RCC 7860 (cell line): ENCODE data around the gene DDX1.
"Not testable (repeated sequence)": the region's sequence is repeated elsewhere in the genome, so short reads cannot be mapped to it uniquely, and the experiment has no call there.

Experiments used
- DNase-seq: peaks from one replicate; pipeline ENCODE4 v3.0.0-alpha.2; 2015; ENCODE audit warnings: low spot score
- FAIRE-seq: peaks from 2 replicates; lab custom pipeline; 2012; peaks lifted over from hg19 to GRCh38; lab: Jason Lieb, UNC

The DDX1 gene

DNA sequence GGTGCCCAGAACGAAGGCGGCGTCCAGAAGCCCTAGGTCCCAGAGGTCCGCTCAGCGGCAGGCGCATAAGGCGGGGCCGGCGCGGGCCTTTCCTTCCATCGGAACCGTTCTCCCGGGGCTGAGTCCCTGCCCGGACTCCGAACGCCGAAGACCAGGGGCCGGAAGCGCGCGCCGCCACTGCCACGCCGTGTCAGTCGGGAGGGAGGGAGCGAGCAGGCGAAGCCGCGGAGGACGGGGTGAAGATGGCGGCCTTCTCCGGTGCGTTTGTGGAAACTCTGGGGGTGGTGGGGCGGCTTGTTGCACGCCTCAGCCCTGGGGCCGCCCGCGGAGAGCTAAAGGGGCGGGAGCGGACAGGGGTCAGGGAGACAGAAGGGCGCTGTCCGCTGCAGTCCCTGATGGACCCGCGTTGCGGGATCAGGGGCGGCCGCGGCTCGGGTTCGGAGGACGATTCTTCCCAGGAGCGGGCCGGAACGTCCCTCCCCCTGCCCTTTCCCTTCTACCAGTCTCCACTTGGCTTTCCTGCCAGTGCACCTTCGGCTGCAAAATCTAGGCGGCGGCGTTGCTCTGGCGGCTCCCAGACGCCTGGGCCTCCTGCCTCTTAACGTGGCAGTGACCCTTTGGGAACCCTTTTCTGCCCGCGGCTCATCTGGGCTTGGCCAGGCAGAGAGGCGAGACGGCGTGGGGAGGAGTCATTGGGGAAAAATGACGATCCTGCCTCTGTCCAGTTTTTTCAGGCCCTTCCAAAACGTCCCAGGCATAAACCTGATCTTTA is at the start of gene DDX1:
TSS of gene DDX1 (plus strand) at position 177 of the 772 bp plus-strand sequence. CDS start at position 243, 66 bp downstream.
- DNase-seq (peak; percentile 66), FAIRE-seq (no peak)

DNA sequence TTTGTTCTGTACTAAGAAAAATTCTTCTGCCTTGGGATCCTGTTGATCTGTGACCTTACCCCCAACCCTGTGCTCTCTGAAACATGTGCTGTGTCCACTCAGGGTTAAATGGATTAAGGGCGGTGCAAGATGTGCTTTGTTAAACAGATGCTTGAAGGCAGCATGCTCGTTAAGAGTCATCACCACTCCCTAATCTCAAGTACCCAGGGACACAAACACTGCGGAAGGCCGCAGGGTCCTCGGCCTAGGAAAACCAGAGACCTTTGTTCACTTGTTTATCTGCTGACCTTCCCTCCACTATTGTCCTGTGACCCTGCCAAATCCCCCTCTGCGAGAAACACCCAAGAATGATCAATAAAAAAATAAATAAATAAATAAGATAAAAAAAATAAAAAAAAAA is 49.4 kb upstream of the DDX1 start:
- not testable (repeated sequence) for DNase-seq, FAIRE-seq

DNA sequence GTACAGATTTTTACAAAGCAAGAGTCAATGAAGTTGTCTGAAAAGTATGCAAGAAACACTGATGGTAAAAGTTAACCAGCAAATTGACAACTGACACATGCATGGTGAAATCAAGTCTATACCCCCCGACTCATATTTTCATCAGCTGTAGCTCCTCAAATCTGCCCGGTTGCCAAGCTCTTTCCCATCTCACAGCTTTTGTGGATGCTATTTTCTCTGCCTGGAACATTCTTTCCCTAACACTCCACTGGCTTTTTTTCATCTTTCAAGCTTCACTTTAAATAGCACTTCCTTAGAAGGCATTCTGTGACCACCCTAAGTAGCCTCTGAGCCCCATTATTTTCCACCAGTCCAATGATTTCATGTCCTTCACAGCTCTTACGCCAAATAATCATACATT is 48.6 kb upstream of the DDX1 start:
- no peak for DNase-seq
- no peak for FAIRE-seq

DNA sequence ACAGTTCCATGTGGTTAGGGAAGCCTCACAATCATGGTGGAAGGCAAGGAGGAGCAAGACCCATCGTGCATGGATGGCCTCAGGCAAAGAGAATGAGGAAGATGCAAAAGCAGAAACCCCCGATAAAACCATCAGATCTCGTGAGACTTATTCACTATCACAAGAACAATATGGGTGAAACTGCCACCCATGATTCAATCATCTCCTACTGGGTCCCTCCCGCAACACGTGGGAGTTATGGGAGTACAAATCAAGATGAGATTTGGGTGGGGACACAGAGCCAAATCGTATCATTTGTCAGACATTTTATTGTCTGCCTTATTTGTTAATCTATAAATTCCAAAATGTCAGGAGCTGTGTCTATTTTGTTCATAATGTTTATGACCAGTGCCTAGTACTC is 48.1 kb upstream of the DDX1 start:
- no peak for DNase-seq
- FAIRE-seq, result no peak

DNA sequence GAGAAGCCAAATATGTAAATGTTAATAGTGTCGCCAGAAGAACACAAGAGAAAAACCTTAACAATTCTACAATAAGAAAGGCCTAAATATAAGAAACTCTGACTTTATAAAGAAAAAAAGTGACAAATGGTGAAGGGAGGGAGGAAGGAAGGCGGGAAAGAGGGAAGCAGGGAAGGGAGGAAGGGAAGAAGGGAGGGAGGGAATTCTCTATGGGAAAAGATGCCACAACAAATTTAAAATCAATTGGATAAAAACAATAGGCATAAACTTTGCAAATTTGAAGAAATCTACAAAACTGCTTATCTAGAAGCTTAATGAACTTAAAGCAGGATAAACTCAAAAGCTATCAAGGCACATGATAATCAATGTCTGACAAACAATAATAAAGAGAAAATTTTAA is 47.4 kb upstream of the DDX1 start:
- DNase-seq (no peak), FAIRE-seq (no peak)

DNA sequence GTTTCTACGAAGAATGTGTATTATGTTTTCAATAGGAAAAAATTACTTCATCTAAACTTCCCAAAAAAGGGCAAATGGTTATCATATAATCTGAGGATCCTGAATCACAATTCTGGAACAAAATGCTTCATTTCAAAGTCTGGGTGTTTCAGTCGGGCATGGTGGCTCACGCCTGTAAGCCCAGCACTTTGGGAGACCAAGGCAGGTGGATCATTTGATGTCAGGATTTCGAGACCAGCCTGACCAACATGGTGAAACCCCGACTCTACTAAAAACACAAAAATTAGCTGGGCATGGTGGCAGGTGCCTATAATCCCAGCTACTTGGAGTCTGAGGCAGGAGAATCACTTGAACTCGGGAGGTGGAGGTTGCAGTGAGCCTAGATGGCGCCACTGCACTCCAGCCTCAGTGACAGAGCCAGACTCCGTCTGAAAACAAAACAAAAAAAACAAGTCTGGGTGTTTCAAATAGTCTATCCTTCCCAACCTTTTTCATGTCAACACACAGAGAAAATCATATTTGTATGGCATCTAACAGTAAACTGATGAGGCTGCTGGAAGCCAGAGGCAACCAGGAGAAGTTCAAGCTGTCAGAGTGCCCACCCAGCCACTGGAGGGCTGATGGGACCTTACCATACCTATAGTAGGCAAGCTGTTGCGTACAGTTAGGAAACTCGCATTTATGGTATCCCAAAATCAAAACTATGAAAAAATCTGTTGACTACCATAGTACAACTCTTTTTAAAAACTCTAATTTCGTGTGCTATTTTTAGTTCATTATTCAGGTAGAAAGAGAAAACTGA is 45.2 kb upstream of the DDX1 start:
- DNase-seq, result no peak

DNA sequence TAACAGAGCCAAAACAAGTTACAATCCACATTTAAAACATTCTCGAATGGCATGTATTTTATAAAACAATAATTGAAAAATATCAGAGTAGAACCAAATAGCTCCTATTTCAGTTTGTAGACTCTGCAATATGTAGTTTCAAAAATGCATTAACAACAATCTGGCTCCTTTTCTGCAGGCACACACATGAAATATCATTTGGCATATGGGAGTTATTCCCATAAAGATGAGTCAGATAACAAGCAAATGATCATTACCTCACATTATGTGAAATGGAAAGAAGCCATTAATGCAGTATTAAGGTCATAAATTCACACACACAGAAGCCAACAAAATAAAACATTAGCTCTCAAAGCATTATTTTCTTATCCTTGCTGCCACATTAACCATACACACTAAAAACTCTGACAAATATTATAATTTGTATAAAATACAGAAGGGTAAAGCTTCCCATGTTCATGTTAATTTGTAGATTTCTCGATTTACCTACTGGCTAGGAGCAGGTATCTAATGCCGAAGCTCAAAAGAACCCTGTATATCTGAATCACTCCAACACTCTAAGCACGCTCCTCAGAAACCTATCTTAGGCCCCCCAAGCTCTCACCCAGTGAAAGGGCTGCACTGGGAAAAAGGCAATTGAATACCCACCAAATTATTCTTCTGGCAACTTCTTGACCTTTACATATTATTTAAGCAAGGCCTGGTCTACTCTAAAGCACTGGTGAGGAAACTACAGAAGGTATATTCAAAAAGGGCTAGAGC is 44.4 kb upstream of the DDX1 start:
- FAIRE-seq (no peak), DNase-seq (no peak)

More for the DNA sequence above, 45.2 kb upstream of the DDX1 start:
- no peak for FAIRE-seq

DNA sequence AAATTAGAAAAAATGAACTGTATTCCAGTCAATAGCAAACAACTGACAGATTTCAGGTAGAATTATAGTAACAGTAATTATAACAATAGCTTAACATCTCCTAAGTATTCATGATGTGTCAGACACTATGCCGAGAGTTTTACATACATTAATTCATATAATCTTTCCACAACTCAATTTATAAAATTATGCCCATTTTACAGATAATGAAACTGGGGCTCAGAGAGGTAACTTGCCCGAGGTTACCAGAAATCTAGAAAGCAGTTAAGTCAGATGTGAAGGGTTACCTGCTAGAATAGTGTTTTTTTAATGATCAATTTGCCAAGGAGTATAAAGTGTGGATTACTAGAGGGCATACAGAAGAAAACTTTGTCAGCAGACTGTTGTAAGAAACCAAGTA is 42.7 kb upstream of the DDX1 start:
- FAIRE-seq, result no peak

DNA sequence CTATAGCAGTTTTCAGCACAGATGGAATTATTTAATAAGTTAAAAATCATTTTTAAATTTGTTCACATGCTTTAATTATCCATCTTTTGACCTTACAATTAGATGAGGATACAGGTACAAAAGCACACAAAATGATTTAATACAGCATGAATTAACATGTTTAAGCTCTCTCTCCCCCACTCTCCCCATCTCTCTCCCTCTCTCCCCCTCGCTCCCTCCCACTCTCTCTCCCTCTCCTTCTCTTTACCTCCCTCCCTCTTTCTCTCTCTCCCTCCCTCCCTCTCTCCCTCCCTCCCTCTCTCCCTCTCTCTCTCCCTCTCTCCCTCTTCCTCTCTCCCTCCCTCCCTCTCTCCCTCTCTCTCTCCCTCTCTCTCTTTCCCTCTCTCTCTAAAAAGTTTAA is 38.1 kb upstream of the DDX1 start:
- no peak for FAIRE-seq
- no peak for DNase-seq

More for the DNA sequence above, 42.7 kb upstream of the DDX1 start:
- DNase-seq, result no peak

DNA sequence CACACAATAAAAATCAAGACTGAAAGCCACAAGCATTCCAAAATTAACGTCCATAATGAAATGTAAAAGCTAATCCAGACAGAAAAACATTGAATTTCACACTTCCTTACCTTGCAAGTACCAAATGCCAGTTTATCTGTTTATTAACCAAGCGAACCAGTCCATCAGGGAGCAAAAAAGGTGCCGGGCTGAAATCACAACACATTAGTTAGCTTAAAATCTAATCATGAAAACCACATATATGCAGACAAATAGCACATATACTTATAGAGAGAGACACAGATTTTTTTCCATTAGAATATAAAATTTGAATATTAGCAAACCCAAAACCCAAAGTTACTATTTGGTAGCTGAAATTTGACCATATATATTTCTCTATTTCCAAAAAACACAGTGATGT is 37.7 kb upstream of the DDX1 start:
- FAIRE-seq, result no peak
- no peak for DNase-seq

DNA sequence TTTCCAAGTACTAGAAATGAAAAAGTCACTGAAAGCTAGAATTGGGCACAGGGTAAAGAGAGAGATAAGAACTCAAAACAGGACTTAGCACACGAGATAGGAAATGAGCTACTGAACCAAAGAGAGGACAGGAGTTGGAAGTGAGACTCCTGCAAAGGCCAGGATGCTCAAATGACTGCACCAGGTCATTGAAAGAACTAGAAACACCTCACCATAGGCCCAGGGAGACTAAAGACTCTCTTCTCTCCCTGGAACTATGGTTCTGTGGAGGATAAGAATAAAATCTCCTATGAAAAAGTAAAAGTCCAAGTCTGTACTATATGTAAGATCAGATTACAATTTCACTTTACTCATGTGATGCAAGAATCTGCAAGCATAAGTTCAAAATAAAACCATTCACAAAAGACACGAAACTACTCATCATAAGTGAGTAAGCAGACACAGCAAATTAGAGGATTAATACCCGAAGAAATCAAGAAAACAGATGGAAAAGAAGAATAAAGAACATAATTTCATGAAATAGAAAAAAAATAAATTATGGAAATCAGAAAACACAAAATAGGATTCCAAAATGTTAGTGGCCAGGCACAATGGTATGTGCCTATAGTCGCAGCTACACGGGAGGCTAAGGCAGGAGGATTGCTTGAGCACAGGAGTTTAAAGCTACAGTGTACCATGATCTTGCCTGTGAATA is 37.0 kb upstream of the DDX1 start:
- DNase-seq, result no peak

DNA sequence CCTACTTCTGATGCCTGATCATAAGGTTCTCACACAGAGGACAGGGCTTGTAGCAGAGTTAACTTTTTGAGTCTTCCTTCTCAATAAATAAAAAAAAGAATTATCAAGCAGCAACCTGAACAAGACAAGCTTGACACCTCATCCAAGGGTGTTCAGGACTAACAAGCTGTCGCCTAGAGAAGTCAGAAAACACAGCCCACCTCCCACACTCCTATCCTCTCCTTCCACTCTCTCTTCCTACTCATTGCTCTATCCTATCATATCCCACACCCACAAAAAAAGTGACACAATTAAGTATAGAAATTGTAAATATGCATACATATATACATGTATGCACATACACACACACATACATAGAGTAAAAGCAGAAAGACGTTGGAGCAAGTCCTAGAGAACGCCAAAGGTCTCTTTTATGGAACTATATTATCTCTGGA is 35.9 kb upstream of the DDX1 start:
- FAIRE-seq (no peak), DNase-seq (no peak)

More for the DNA sequence above, 37.0 kb upstream of the DDX1 start:
- no peak for FAIRE-seq

DNA sequence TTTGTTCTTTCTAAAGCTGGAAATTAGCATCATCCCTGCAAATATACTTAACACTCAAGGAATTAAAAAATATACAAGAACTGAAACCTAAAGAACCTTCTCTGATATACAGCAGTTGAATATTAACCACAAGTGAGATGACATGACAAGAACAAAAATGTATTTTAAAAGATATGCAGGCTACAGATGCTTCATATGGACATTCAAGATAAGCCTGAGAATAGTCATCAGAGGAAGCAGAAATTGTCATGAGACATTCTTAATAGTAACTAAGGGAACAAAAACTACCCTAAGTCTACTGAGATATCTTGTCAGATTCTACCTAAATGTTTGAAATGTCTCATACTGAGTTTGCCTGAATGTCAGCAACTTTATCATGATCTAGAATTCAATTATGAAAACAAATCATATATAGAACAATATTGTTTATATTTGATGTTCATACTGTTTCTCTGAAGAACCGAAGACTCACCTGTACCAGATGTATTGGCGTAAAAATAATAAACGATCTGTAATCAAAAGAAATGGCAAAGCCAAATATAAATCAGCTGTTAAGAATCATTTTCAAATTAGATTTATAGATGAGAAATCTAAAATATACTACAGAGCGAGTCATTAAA is 35.2 kb upstream of the DDX1 start:
- FAIRE-seq, result no peak
- DNase-seq, result no peak

DNA sequence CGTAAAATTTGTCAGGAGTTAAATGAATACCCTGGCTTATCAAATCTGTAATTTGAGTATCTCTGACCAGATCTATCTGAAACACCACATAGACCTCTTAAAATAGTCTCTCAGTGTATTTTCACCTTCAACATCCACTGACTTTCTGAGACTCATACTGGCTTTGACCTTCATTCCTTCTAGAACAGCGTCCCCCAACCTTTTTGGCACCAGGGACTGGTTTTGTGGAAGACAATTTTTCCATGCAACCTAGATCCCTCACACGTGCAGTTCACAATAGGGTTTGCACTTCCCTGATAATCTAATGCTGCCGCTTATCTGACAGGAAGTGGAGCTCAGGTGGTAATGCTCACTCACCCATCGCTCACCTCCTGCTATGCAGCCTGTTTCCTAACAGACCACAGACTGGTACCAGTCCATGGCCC is 33.8 kb upstream of the DDX1 start:
- no peak for FAIRE-seq
- no peak for DNase-seq

DNA sequence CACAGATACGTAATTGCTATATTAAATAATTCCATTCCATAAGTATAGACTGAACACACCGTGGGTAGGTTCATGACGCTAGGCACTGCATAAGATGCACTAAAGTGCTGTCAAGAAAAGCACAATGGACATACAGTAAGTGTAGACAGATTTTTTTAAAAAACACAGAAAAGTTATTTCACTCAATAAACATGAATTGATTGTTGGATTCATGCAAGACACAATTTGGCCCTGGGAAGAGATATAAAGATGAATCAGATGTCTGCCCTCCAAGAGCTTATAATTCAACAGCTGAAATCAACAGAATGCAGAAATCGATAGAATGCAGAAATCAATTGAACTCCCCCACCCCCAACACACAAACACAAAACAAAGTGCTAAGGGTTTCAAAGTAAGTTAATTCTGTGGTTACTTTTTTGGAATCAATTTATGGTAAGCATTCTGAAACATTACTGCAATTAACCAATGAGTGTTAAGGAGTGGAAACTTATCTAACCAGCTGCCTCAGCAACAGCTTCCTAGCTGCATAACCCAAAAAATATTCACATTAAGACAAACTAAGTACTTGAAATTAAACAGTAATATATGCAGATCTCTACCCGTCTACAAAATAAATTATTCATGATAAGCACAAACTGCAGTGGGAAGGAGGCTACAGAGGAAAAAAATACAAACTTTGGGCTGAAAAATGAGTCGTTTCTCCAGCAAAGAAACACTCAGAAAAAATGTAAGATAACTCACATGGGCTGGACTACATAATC is 32.1 kb upstream of the DDX1 start:
- no peak for DNase-seq
- FAIRE-seq, result no peak

DNA sequence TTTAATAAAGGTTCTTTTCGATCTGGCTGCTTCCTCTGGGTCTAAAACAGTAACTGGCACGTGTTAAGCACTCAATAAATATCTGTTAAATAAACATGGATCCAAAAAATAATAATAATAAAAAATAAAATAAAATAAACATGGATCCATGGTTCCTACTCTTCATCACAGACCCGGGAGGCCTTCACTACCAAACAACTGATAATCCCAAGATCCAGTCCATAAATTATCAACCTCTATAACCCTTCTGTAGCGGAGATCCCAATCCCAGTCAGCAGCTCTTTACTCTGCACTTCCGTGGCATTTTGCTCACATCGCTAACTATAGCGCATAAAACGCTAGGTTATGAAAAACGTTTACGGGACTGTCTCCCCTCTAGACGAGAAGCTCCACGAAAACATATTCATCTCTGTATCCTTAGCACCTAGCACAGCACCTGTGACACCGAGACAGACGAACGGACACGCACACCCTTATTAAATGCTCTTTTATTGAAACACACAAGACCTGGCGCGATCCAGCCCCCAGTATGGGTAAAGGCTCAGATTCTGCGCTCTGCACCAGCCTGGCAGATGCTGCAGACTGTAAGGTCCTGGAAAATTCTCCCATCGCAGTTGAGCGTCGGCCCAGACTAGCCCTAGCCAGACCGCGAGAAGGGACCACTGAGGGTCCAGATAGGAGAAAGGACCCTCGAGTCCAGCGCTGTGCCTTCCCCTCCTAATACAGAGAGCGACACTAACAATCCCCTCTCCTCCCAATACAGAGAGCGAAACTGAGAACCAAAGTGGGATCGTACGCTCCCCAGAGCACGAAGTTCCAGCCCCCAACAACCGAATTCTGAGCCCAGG is 31.3 kb upstream of the DDX1 start:
- no peak for FAIRE-seq

DNA sequence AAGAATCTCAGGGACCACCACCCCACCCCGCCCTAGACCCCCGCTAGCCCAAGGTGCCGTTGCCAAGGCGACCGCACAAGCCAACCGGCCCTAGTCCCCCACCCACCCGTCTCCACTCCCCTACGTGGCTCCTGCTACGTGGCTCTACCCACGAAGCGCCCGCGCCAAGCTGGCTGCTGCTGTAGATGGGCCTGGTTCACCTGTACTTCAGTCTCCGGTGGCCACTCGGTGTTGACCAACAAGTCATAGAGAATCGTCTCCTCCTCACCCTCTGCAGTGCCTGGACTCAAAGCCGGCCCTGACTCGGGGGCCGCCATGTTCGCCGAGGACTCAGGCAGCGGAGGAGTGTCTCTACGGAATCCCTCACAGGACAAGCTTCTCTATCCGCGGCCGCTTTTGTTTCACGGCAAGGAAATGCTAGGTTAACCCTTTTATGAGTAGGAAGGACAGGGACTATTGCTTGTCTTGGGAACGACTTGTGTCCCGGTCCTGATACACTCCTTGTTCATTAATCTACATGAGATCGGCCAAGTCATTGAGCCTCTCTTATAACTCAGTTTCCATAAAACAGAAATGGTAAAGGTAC is 30.6 kb upstream of the DDX1 start, which contains the start of gene NBAS:
TSS of gene NBAS (minus strand) at position 347 of the 586 bp plus-strand sequence. CDS start at position 317, 30 bp downstream.
- peak; percentile 15 for FAIRE-seq
- DNase-seq, result peak; percentile 75

More for the DNA sequence above, 31.3 kb upstream of the DDX1 start:
- DNase-seq, result peak; percentile 10
